Measurements from ENCODE around the gene ZSWIM5. TPM values are rescaled to one million over a fixed set of nuclear protein-coding genes. Genes with fewer than 3 reads are reported as not detected.

Gene ZSWIM5
- total and polyA plus RNA-seq, 9 of the 15 experiments (the other 6 are each of a cell fraction or from before 2014, with no cell fraction given): under 0.01 to 0.07 (median 0.03) TPM; not detected in 3

DNA sequence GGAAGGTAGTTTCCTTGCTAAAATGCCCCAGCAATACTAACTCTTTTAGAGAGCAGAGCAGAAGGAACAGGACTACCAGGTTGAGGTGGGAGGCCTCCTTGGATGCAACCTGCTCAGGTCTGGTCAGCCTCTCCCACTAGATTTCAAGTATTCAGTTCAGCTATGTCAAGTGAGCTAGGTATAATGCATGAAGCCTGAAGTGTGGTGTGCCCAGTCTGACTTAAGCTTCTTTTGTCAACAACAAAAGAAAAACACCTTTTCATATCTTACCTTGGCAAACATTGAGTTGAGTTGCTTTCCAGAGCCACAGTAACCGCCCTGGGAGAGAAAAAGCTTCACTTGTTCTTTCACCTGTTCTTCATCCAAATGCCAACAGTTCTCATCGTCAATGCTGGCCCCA, 146.6 kb downstream of the ZSWIM5 start:
- BruUV-seq (replicated peaks): no TSS peak
- DNase-seq (ENCODE audit: extremely low read depth in 1 of 4, low spot score in 3 of 4) (no peak), FAIRE-seq (no peak), ATAC-seq (no peak)
- 3% methylated on average over 2 of the region's 2 CpGs for WGBS (ENCODE audit: insufficient coverage, low coverage, missing lambda C conversion rate)
- Histone ChIP-seq H3K27me3 (ENCODE audit: control insufficient read depth in 2 of 2, insufficient read depth in 2 of 2, low read length in 2 of 2) (peaks cover 0 to 7% of the 10 kb centered on the region in 2 experiments; a peak in 2 of 5 replicates), H2AFZ (ENCODE audit: low read depth, low read length) (no peak overlapping the region), H3K4me1 (replicated peaks in 1 of 2; ENCODE audit: control insufficient read depth in 2 of 2, insufficient read depth in 2 of 2, low read length in 2 of 2) (no peaks in the 10 kb centered on the region), H3K27ac (ENCODE audit: extremely low read depth, low read depth, low read length) (no peak overlapping the region), H3K79me2 (ENCODE audit: control insufficient read depth, insufficient read depth, low read length) (no peaks in the 10 kb centered on the region), H3K36me3 (ENCODE audit: control insufficient read depth, insufficient read depth, low read length) (no peaks in the 10 kb centered on the region), H3K4me2 (ENCODE audit: insufficient read depth, low read length) (no peak overlapping the region), H4K20me1 (replicated peaks; ENCODE audit: control insufficient read depth, insufficient read depth, low read length) (no peaks in the 10 kb centered on the region), H3K9me1 (ENCODE audit: control insufficient read depth, insufficient read depth, low read length) (no peaks in the 10 kb centered on the region), H3K4me3 (no peak overlapping the region), H3K9me3 (replicated peaks; ENCODE audit: control insufficient read depth, insufficient read depth, low read depth, low read length) (no peaks in the 10 kb centered on the region), H3K9ac (ENCODE audit: insufficient read depth in 1 of 2, low read depth in 2 of 2, low read length in 2 of 2) (no peak overlapping the region)
- TF ChIP-seq ZNF785 (CRISPR knock-in tag; IDR thresholded peaks at IDR 0.05): no peak
- POLR2A ChIA-PET: interaction anchor here (0.5 to 1.0 kb wide), 2 partner anchors 11 to 219 kb away, joined by 3 read pairs; no protein-coding TSS in a partner anchor
- intact Hi-C loops (cut with micrococcal nuclease): no loop called here
- CTCF ChIA-PET (ENCODE audit: low intra/inter-chr PET ratio): no interaction called here
- in situ Hi-C loops (cut with MboI): no loop called here

- no TSS peak for BruUV-seq (replicated peaks)
- TF ChIP-seq HDAC3 (IDR thresholded peaks at IDR 0.05; ENCODE audit: borderline replicate concordance, partially characterized antibody) (no peak), TRIM25 (IDR thresholded peaks at IDR 0.05; ENCODE audit: borderline replicate concordance) (no peak), THAP7 (CRISPR knock-in tag; IDR thresholded peaks at IDR 0.05) (no peak), ZEB2 (IDR thresholded peaks at IDR 0.05) (no peak), TFE3 (CRISPR knock-in tag; IDR thresholded peaks at IDR 0.05) (no peak)
- intact Hi-C loops (cut with micrococcal nuclease) (no loop called here), in situ Hi-C loops (cut with MboI) (no loop called here)
- no peak for FAIRE-seq
- WGBS (ENCODE audit: insufficient coverage, low coverage, missing lambda C conversion rate): 4% methylated on average over 1 of the region's 1 CpG
- H3K9me3 ChIP-seq (replicated peaks; ENCODE audit: control insufficient read depth, insufficient read depth, low read depth, low read length): no peaks in the 10 kb centered on the region
- H3K79me2 ChIP-seq (ENCODE audit: control insufficient read depth, insufficient read depth, low read length): no peaks in the 10 kb centered on the region
- ChIA-PET POLR2A (no interaction called here), CTCF (ENCODE audit: low intra/inter-chr PET ratio) (no interaction called here)
- no peaks in the 10 kb centered on the region for H3K4me1 ChIP-seq (replicated peaks in 1 of 2; ENCODE audit: control insufficient read depth in 2 of 2, insufficient read depth in 2 of 2, low read length in 2 of 2)
- DNase-seq (ENCODE audit: extremely low read depth in 1 of 4, low spot score in 3 of 4): no peak
- H3K27me3 ChIP-seq (ENCODE audit: control insufficient read depth in 2 of 2, insufficient read depth in 2 of 2, low read length in 2 of 2): peaks cover 10 to 15% of the 10 kb centered on the region in 2 experiments
- H3K9me1 ChIP-seq (ENCODE audit: control insufficient read depth, insufficient read depth, low read length): no peaks in the 10 kb centered on the region
- no peaks in the 10 kb centered on the region for H3K36me3 ChIP-seq (ENCODE audit: control insufficient read depth, insufficient read depth, low read length)
- no peak overlapping the region for H3K4me3 ChIP-seq
- H3K27ac ChIP-seq (ENCODE audit: extremely low read depth, low read depth, low read length): no peak overlapping the region
- H3K9ac ChIP-seq (ENCODE audit: insufficient read depth in 1 of 2, low read depth in 2 of 2, low read length in 2 of 2): no peak overlapping the region
- no peaks in the 10 kb centered on the region for H4K20me1 ChIP-seq (replicated peaks; ENCODE audit: control insufficient read depth, insufficient read depth, low read length)
- H2AFZ ChIP-seq (ENCODE audit: low read depth, low read length): no peak overlapping the region
- no peak overlapping the region for H3K4me2 ChIP-seq (ENCODE audit: insufficient read depth, low read length)
- no peak for ATAC-seq
Observed at GRCh38 chr1:45057542-45057941, 148.9 kb downstream of the ZSWIM5 start.
